ENCODE measurements around the gene NOSTRIN.

Gene NOSTRIN

GRCh38 chr2:168810235-168810634 is 7.8 kb downstream of the NOSTRIN start:
- Histone ChIP-seq H3K27ac (no peak overlapping the region), H3K27me3 (ENCODE audit: insufficient read depth, low read depth) (no peaks in the 10 kb centered on the region), H2AFZ (ENCODE audit: low read depth) (no peak overlapping the region), H3K4me1 (ENCODE audit: low read depth, poor library complexity, severe bottlenecking) (no peaks in the 10 kb centered on the region), H3K4me2 (no peak overlapping the region), H3K36me3 (ENCODE audit: insufficient read depth) (no peaks in the 10 kb centered on the region), H4K20me1 (ENCODE audit: insufficient read depth) (no peaks in the 10 kb centered on the region), H3K4me3 (IDR thresholded peaks at IDR 0.05; ENCODE audit: insufficient read depth, low read depth, low read length) (no peak overlapping the region), H3K9ac (no peak overlapping the region), H3K79me2 (ENCODE audit: insufficient read depth, low read depth) (no peaks in the 10 kb centered on the region)
- TF ChIP-seq CTCF (conservative IDR thresholded peaks at IDR 0.05; ENCODE audit: low read depth, low read length) = no peak

- Histone ChIP-seq H3K79me2 (ENCODE audit: insufficient read depth, low read depth) (no peaks in the 10 kb centered on the region), H3K36me3 (ENCODE audit: insufficient read depth) (no peaks in the 10 kb centered on the region), H3K4me1 (ENCODE audit: low read depth, poor library complexity, severe bottlenecking) (no peaks in the 10 kb centered on the region), H4K20me1 (ENCODE audit: insufficient read depth) (no peaks in the 10 kb centered on the region), H3K9ac (no peak overlapping the region), H3K27me3 (ENCODE audit: insufficient read depth, low read depth) (no peaks in the 10 kb centered on the region), H3K27ac (no peak overlapping the region), H2AFZ (ENCODE audit: low read depth) (no peak overlapping the region), H3K4me2 (no peak overlapping the region), H3K4me3 (IDR thresholded peaks at IDR 0.05; ENCODE audit: insufficient read depth, low read depth, low read length) (no peak overlapping the region)
- no peak for TF ChIP-seq CTCF (conservative IDR thresholded peaks at IDR 0.05; ENCODE audit: low read depth, low read length)
These were observed 9.3 kb downstream of the NOSTRIN start for GRCh38 chr2:168811696-168812095.

- no peak for TF ChIP-seq CTCF (conservative IDR thresholded peaks at IDR 0.05; ENCODE audit: low read depth, low read length)
- Histone ChIP-seq H3K4me3 (IDR thresholded peaks at IDR 0.05; ENCODE audit: insufficient read depth, low read depth, low read length) (no peak overlapping the region), H3K27me3 (ENCODE audit: insufficient read depth, low read depth) (no peaks in the 10 kb centered on the region)
These were observed 11.6 kb downstream of the NOSTRIN start for GRCh38 chr2:168814046-168814445.

GRCh38 chr2:168814939-168815907 is 12.8 kb downstream of the NOSTRIN start:
- Histone ChIP-seq H3K36me3 (ENCODE audit: insufficient read depth) (no peaks in the 10 kb centered on the region), H3K4me1 (ENCODE audit: low read depth, poor library complexity, severe bottlenecking) (no peaks in the 10 kb centered on the region), H3K79me2 (ENCODE audit: insufficient read depth, low read depth) (no peaks in the 10 kb centered on the region), H3K27ac (no peak overlapping the region), H3K4me3 (IDR thresholded peaks at IDR 0.05; ENCODE audit: insufficient read depth, low read depth, low read length) (no peak overlapping the region), H3K4me2 (no peak overlapping the region), H3K27me3 (ENCODE audit: insufficient read depth, low read depth) (no peaks in the 10 kb centered on the region), H4K20me1 (ENCODE audit: insufficient read depth) (no peaks in the 10 kb centered on the region), H2AFZ (ENCODE audit: low read depth) (no peak overlapping the region), H3K9ac (no peak overlapping the region)
- TF ChIP-seq CTCF (conservative IDR thresholded peaks at IDR 0.05; ENCODE audit: low read depth, low read length) = no peak

More at GRCh38 chr2:168814046-168814445, 11.6 kb downstream of the NOSTRIN start:
- Histone ChIP-seq H4K20me1 (ENCODE audit: insufficient read depth) (no peaks in the 10 kb centered on the region), H3K79me2 (ENCODE audit: insufficient read depth, low read depth) (no peaks in the 10 kb centered on the region), H3K36me3 (ENCODE audit: insufficient read depth) (no peaks in the 10 kb centered on the region), H3K9ac (no peak overlapping the region), H3K4me2 (no peak overlapping the region), H2AFZ (ENCODE audit: low read depth) (no peak overlapping the region), H3K4me1 (ENCODE audit: low read depth, poor library complexity, severe bottlenecking) (no peaks in the 10 kb centered on the region), H3K27ac (no peak overlapping the region)
